ENCODE results near the gene DOK6.

GRCh38 chr18:69840445-69840844 lies 439.8 kb downstream of the DOK6 start:
- TF ChIP-seq CTCF (conservative IDR thresholded peaks at IDR 0.05; ENCODE audit: low read length) (no peak), EZH2phosphoT487 (IDR thresholded peaks at IDR 0.05; ENCODE audit: borderline replicate concordance, low read depth, low read length) (no peak)
